OCI-LY3 (cell line): ENCODE data around the gene APBB2.

Experiments used
- H2AFZ ChIP-seq: fragments of 200-600, 300-600 bp; shearing (Covaris generic); 2 replicates; pipeline ENCODE4 v1.6.0; 2014; ENCODE audit warnings: antibody characterized with exemption, low read depth, low read length
- H3K27ac ChIP-seq: fragments of 200-600, 300-600 bp; sonication (generic); 2 replicates; pipeline ENCODE4 v1.5.1; 2014; ENCODE audit warnings: mild to moderate bottlenecking, low read length, moderate library complexity, mixed read lengths
- H3K27me3 ChIP-seq: fragments of 200-600, 300-600 bp; sonication (generic); 2 replicates; pipeline ENCODE4 v1.6.1; 2014; ENCODE audit warnings: low read depth, low read length, mixed read lengths
- H3K36me3 ChIP-seq: fragments of 200-600, 300-600 bp; sonication (generic); replicated peaks from 2 replicates; pipeline ENCODE3; 2014; ENCODE audit warnings: low read depth, low read length, mixed read lengths
- H3K4me1 ChIP-seq: fragments of 300-600, 200-600 bp; sonication (generic); 2 replicates; pipeline ENCODE4 v1.6.1; 2014; ENCODE audit warnings: low read length, mixed read lengths
- H3K4me2 ChIP-seq: fragments of 200-600, 300-600 bp; sonication (generic); 2 replicates; pipeline ENCODE4 v1.6.1; 2014; ENCODE audit warnings: low read length, mixed read lengths
- H3K4me3 ChIP-seq: fragments of 300-600, 200-600 bp; sonication (generic); 2 replicates; pipeline ENCODE4 v1.5.1; 2014; ENCODE audit warnings: antibody characterized with exemption, mild to moderate bottlenecking, low read length, moderate library complexity
- H3K79me2 ChIP-seq: fragments of 300-600, 200-600 bp; shearing (Covaris generic); 2 replicates; pipeline ENCODE4 v1.6.1; 2014; ENCODE audit warnings: mild to moderate bottlenecking, low read length, mixed read lengths
- H3K9ac ChIP-seq: fragments of 300-600, 200-600 bp; shearing (Covaris generic); 2 replicates; pipeline ENCODE4 v1.6.0; 2014; ENCODE audit warnings: mild to moderate bottlenecking, low read length, moderate library complexity
- H3K9me3 ChIP-seq: fragments of 200-600, 300-600 bp; shearing (Covaris generic); 2 replicates; pipeline ENCODE4 v1.6.1; 2014; ENCODE audit warnings: low read length, mixed read lengths; ENCODE audit not compliant: insufficient read depth
- H4K20me1 ChIP-seq: fragments of 200-600, 300-600 bp; sonication (generic); 2 replicates; pipeline ENCODE4 v1.6.1; 2016; ENCODE audit warnings: low read length, mixed read lengths; ENCODE audit not compliant: insufficient read depth
- EZH2phosphoT487 ChIP-seq: fragments of 200-600 bp; shearing (Covaris generic); IDR thresholded peaks from 2 replicates; pipeline ENCODE4 v1.6.1; 2018; ENCODE audit warnings: antibody characterized with exemption, mixed run types, low read depth
- TF ChIP-seq, protein P1 (sequence below): fragments of 200-600, 300-600 bp; sonication (generic); IDR thresholded peaks from 2 replicates; pipeline ENCODE4 v1.5.1; 2014; ENCODE audit warnings: antibody characterized with exemption, low read length, low read depth

Gene APBB2

GRCh38 chr4:41175794-41176193 lies 38.5 kb downstream of the APBB2 start:
- Histone ChIP-seq H3K9me3 (no peaks in the 10 kb centered on the region), H3K9ac (no peak overlapping the region), H3K4me3 (no peak overlapping the region), H3K27me3 (no peaks in the 10 kb centered on the region), H3K4me1 (peaks cover 9% of the 10 kb centered on the region), H3K4me2 (no peak overlapping the region), H3K79me2 (no peaks in the 10 kb centered on the region), H4K20me1 (no peaks in the 10 kb centered on the region), H2AFZ (no peak overlapping the region), H3K27ac (no peak overlapping the region), H3K36me3 (no peaks in the 10 kb centered on the region)
- TF ChIP-seq, protein P1, sequence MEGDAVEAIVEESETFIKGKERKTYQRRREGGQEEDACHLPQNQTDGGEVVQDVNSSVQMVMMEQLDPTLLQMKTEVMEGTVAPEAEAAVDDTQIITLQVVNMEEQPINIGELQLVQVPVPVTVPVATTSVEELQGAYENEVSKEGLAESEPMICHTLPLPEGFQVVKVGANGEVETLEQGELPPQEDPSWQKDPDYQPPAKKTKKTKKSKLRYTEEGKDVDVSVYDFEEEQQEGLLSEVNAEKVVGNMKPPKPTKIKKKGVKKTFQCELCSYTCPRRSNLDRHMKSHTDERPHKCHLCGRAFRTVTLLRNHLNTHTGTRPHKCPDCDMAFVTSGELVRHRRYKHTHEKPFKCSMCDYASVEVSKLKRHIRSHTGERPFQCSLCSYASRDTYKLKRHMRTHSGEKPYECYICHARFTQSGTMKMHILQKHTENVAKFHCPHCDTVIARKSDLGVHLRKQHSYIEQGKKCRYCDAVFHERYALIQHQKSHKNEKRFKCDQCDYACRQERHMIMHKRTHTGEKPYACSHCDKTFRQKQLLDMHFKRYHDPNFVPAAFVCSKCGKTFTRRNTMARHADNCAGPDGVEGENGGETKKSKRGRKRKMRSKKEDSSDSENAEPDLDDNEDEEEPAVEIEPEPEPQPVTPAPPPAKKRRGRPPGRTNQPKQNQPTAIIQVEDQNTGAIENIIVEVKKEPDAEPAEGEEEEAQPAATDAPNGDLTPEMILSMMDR = no peak
- TF ChIP-seq EZH2phosphoT487 = no peak

DNA sequence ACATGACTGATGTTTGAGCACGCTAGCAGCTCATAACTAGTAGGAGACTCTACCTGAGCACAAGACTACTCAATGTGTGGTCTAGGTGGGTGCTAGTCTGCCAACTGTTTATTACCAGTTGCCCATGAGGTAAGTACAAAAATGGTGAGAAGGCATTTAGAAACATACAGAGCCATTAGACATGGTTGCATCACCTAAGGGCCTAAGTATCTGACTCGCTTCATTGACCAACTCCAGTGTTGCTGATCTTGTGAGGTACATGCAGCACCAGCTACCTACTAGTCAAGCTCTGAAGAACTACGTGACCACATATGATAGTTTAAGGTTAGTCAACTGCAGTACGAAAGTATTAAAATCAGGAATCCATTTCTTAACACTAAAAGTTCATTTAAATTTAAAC lies 39.9 kb downstream of the APBB2 start:
- H4K20me1 ChIP-seq = no peaks in the 10 kb centered on the region
- no peak overlapping the region for H3K4me3 ChIP-seq
- H3K4me2 ChIP-seq = no peak overlapping the region
- H3K27ac ChIP-seq = no peak overlapping the region
- no peaks in the 10 kb centered on the region for H3K36me3 ChIP-seq
- no peak overlapping the region for H2AFZ ChIP-seq
- no peaks in the 10 kb centered on the region for H3K9me3 ChIP-seq
- no peak overlapping the region for H3K9ac ChIP-seq
- H3K79me2 ChIP-seq = no peaks in the 10 kb centered on the region
- H3K27me3 ChIP-seq = no peaks in the 10 kb centered on the region
- H3K4me1 ChIP-seq = peaks cover 9% of the 10 kb centered on the region
- TF ChIP-seq, protein P1 = no peak
- no peak for TF ChIP-seq EZH2phosphoT487

GRCh38 chr4:41172786-41173185 lies 41.6 kb downstream of the APBB2 start:
- no peaks in the 10 kb centered on the region for H3K36me3 ChIP-seq
- H2AFZ ChIP-seq = no peak overlapping the region
- H3K4me1 ChIP-seq = peaks cover 9% of the 10 kb centered on the region
- H3K9me3 ChIP-seq = no peaks in the 10 kb centered on the region
- no peak overlapping the region for H3K4me3 ChIP-seq
- TF ChIP-seq, protein P1 = no peak
- TF ChIP-seq EZH2phosphoT487 = no peak
- no peaks in the 10 kb centered on the region for H3K27me3 ChIP-seq
- H3K9ac ChIP-seq = no peak overlapping the region
- H3K27ac ChIP-seq = no peak overlapping the region
- H3K4me2 ChIP-seq = 0 out of 2 replicates have a peak overlapping the region, but pooled peaks have one; percentile 2
- H4K20me1 ChIP-seq = no peaks in the 10 kb centered on the region
- H3K79me2 ChIP-seq = no peaks in the 10 kb centered on the region

GRCh38 chr4:41169256-41169800 lies 45.0 kb downstream of the APBB2 start:
- Histone ChIP-seq H3K36me3 (no peaks in the 10 kb centered on the region), H3K9me3 (no peaks in the 10 kb centered on the region), H3K27me3 (no peaks in the 10 kb centered on the region), H2AFZ (no peak overlapping the region), H3K79me2 (no peaks in the 10 kb centered on the region), H4K20me1 (no peaks in the 10 kb centered on the region), H3K27ac (no peak overlapping the region), H3K4me3 (no peak overlapping the region), H3K4me2 (no peak overlapping the region), H3K9ac (no peak overlapping the region), H3K4me1 (peaks cover 9% of the 10 kb centered on the region)
- TF ChIP-seq EZH2phosphoT487 = no peak
- TF ChIP-seq, protein P1 = no peak
